Measurements from ENCODE around the gene CRABP1.

The CRABP1 gene

GRCh38 chr15:78304216-78305066, 35.7 kb upstream of the CRABP1 start:
- no peaks in the 10 kb centered on the region for H3K4me1 ChIP-seq
- no peaks in the 10 kb centered on the region for H3K36me3 ChIP-seq (ENCODE audit: control insufficient read depth, insufficient read depth, low read length)
- no peak for TF ChIP-seq CTCF (IDR thresholded peaks at IDR 0.05)
- H3K27me3 ChIP-seq (ENCODE audit: control insufficient read depth, insufficient read depth, low read length), result no peaks in the 10 kb centered on the region
- H3K4me3 ChIP-seq (ENCODE audit: low read depth, low read length), result no peak overlapping the region
- H3K9me3 ChIP-seq (ENCODE audit: control insufficient read depth, low read length), result no peaks in the 10 kb centered on the region
- H3K27ac ChIP-seq, result no peak overlapping the region
- no peak overlapping the region for H3K4me2 ChIP-seq (ENCODE audit: low read length)
- no peak overlapping the region for H3K9ac ChIP-seq
- H2AFZ ChIP-seq, result peak overlapping the region; percentile 46
- no peaks in the 10 kb centered on the region for H3K79me2 ChIP-seq

- Histone ChIP-seq H3K9me3 (ENCODE audit: control insufficient read depth, low read length) (no peaks in the 10 kb centered on the region), H3K27me3 (ENCODE audit: control insufficient read depth, insufficient read depth, low read length) (no peaks in the 10 kb centered on the region), H3K4me2 (ENCODE audit: low read length) (no peak overlapping the region), H3K4me3 (ENCODE audit: low read depth, low read length) (no peak overlapping the region), H3K9ac (no peak overlapping the region), H3K36me3 (ENCODE audit: control insufficient read depth, insufficient read depth, low read length) (no peaks in the 10 kb centered on the region), H3K79me2 (no peaks in the 10 kb centered on the region), H3K27ac (no peak overlapping the region), H3K4me1 (no peaks in the 10 kb centered on the region), H2AFZ (no peak overlapping the region)
- no peak for TF ChIP-seq CTCF (IDR thresholded peaks at IDR 0.05)
These were observed 33.9 kb upstream of the CRABP1 start for GRCh38 chr15:78306176-78306774.

- no peak for TF ChIP-seq CTCF (IDR thresholded peaks at IDR 0.05)
These were observed 32.2 kb upstream of the CRABP1 start for GRCh38 chr15:78307976-78308375.

GRCh38 chr15:78308422-78309032, 31.6 kb upstream of the CRABP1 start:
- Histone ChIP-seq H3K4me2 (ENCODE audit: low read length) (no peak overlapping the region), H3K4me1 (no peaks in the 10 kb centered on the region), H3K9me3 (ENCODE audit: control insufficient read depth, low read length) (no peaks in the 10 kb centered on the region), H3K36me3 (ENCODE audit: control insufficient read depth, insufficient read depth, low read length) (no peaks in the 10 kb centered on the region), H3K27me3 (ENCODE audit: control insufficient read depth, insufficient read depth, low read length) (no peaks in the 10 kb centered on the region), H3K9ac (no peak overlapping the region), H3K79me2 (no peaks in the 10 kb centered on the region), H2AFZ (no peak overlapping the region), H3K4me3 (ENCODE audit: low read depth, low read length) (no peak overlapping the region), H3K27ac (no peak overlapping the region)
- peak; percentile 38 for TF ChIP-seq CTCF (IDR thresholded peaks at IDR 0.05)

More at GRCh38 chr15:78307976-78308375, 32.2 kb upstream of the CRABP1 start:
- H3K27ac ChIP-seq, result no peak overlapping the region
- no peaks in the 10 kb centered on the region for H3K4me1 ChIP-seq
- H3K36me3 ChIP-seq (ENCODE audit: control insufficient read depth, insufficient read depth, low read length), result no peaks in the 10 kb centered on the region
- no peaks in the 10 kb centered on the region for H3K79me2 ChIP-seq
- H3K4me3 ChIP-seq (ENCODE audit: low read depth, low read length), result no peak overlapping the region
- no peaks in the 10 kb centered on the region for H3K9me3 ChIP-seq (ENCODE audit: control insufficient read depth, low read length)
- H3K4me2 ChIP-seq (ENCODE audit: low read length), result no peak overlapping the region
- no peak overlapping the region for H3K9ac ChIP-seq
- no peaks in the 10 kb centered on the region for H3K27me3 ChIP-seq (ENCODE audit: control insufficient read depth, insufficient read depth, low read length)
- H2AFZ ChIP-seq, result no peak overlapping the region
